Esophagus muscularis mucosa (tissue), 4 donors: ENCODE measurements around the gene PRELID3B. TPM values are rescaled to one million over a fixed set of nuclear protein-coding genes. Genes with fewer than 3 reads are reported as not detected.

ENCODE experiments used
- DNase-seq: peaks from one replicate; pipeline ENCODE4 v3.0.0-alpha.2; 2017; ENCODE audit errors: extremely low spot score
- H3K27ac ChIP-seq, 4 donors: fragments of 200-600 bp; sonication (generic); replicated peaks in 1 of 4; 1 replicate in 3 of 4; 2 replicates in 1 of 4; pipeline ENCODE4 v1.5.1; 2016 to 2019; ENCODE audit warnings: mild to moderate bottlenecking in 1 of 4
- H3K27me3 ChIP-seq, 4 donors: fragments of 200-600 bp; sonication (generic); one replicate each; pipeline versions ENCODE4 v1.5.1 to v1.6.0; 2016 to 2019
- H3K36me3 ChIP-seq, 4 donors: fragments of 200-600 bp; sonication (generic); one replicate each; pipeline ENCODE4 v1.5.1; 2016 to 2019
- H3K4me1 ChIP-seq, 4 donors: fragments of 200-600 bp; sonication (generic); one replicate each; pipeline ENCODE4 v1.5.1; 2016 to 2019
- H3K4me3 ChIP-seq, 4 donors: fragments of 200-600 bp; sonication (generic); 1 replicate in 2 of 4; 2 replicates in 2 of 4; pipeline ENCODE4 v1.5.1; 2016 to 2019; ENCODE audit warnings: mild to moderate bottlenecking in 4 of 4, moderate library complexity in 1 of 4
- H3K9me3 ChIP-seq, 4 donors: fragments of 200-600 bp; sonication (generic); 1 replicate in 3 of 4; 2 replicates in 1 of 4; pipeline ENCODE4 v1.5.1; 2016 to 2019
- CTCF ChIP-seq, 3 experiments: fragments of 200-600 bp in 2 of 3; fragments of 450-650 bp in 1 of 3; sonication (generic) in 2 of 3; IDR thresholded peaks; one replicate each; pipeline ENCODE4 v1.5.1; 2017 to 2019; ENCODE audit warnings: antibody characterized with exemption in 3 of 3, mild to moderate bottlenecking in 2 of 3, moderate library complexity in 1 of 3
- EP300 ChIP-seq: sonication (generic); formaldehyde crosslinking; IDR thresholded peaks from one replicate; pipeline ENCODE4 v1.6.1; 2017; ENCODE audit warnings: antibody characterized with exemption
- POLR2A ChIP-seq: fragments of 450-650 bp; IDR thresholded peaks from one replicate; pipeline ENCODE4 v1.6.1; 2017; ENCODE audit warnings: antibody characterized with exemption, moderate library complexity, mild to moderate bottlenecking, low read depth
- POLR2AphosphoS5 ChIP-seq, 2 donors: sonication (generic); formaldehyde crosslinking; IDR thresholded peaks; one replicate each; pipeline ENCODE4 v1.6.1; 2017; ENCODE audit warnings: antibody characterized with exemption in 2 of 2
- WGBS: methylation state at CpG from one replicate; pipeline ENCODE4 v1.1.5; 2018; 5-methylcytosine and 5-hydroxymethylcytosine counted together
- intact Hi-C: fragments of 100-400 bp; cut with DNase I; formaldehyde crosslinking; loops from one replicate; pipeline ENCODE4 v1.15.1; 2023
- total RNA-seq, 4 donors: library from RNA; depleted of rRNA; stranded (reverse); fragments of >200 nt; gene quantifications; one replicate each; pipeline versions ENCODE4 v1.1.0 to v1.2.1, GENCODE V29; 2016

Gene PRELID3B
- total RNA-seq, 4 donors from 2014 or later: 32.0 to 48.4 (median 36.6) TPM

GRCh38 chr20:59040667-59041066 is 1.9 kb downstream of the PRELID3B start:
- WGBS: 87% methylated on average over 5 of the region's 5 CpGs
- intact Hi-C loops: loop anchor here (5.0 kb wide), 1 partner anchor 153 kb away; no protein-coding TSS in a partner anchor
- Histone ChIP-seq H3K36me3 (peaks cover 19 to 36% (median 24%) of the 10 kb centered on the region in 4 donors), H3K9me3 (no peaks in the 10 kb centered on the region), H3K4me1 (peaks cover 32 to 41% (median 37%) of the 10 kb centered on the region in 4 donors), H3K4me3 (no peak overlapping the region), H3K27ac (no peak overlapping the region), H3K27me3 (no peaks in the 10 kb centered on the region)
- no peak for TF ChIP-seq POLR2AphosphoS5 (IDR thresholded peaks at IDR 0.05)
- no peak for TF ChIP-seq POLR2A
- TF ChIP-seq EP300: no peak
- TF ChIP-seq CTCF (IDR thresholded peaks at IDR 0.05): no peak
- DNase-seq: peak; percentile 37

GRCh38 chr20:59039233-59039632 is 3.4 kb downstream of the PRELID3B start:
- TF ChIP-seq POLR2AphosphoS5 (IDR thresholded peaks at IDR 0.05) (no peak), POLR2A (no peak), CTCF (IDR thresholded peaks at IDR 0.05) (no peak), EP300 (no peak)
- intact Hi-C loops: loop anchor here (10.0 kb wide), 1 partner anchor 734 kb away; the partner anchor contains the start of gene RAB22A
- H3K9me3 ChIP-seq: no peaks in the 10 kb centered on the region
- no peak for DNase-seq
- no peaks in the 10 kb centered on the region for H3K27me3 ChIP-seq
- H3K27ac ChIP-seq: no peak overlapping the region
- WGBS: 72% methylated on average over 1 of the region's 1 CpG
- H3K4me1 ChIP-seq: peaks cover 32 to 41% (median 37%) of the 10 kb centered on the region in 4 donors
- peaks cover 26 to 49% (median 38%) of the 10 kb centered on the region in 4 donors for H3K36me3 ChIP-seq
- no peak overlapping the region for H3K4me3 ChIP-seq

- Histone ChIP-seq H3K27ac (no peak overlapping the region), H3K36me3 (peaks cover 26 to 49% (median 42%) of the 10 kb centered on the region in 4 donors), H3K27me3 (no peaks in the 10 kb centered on the region), H3K4me3 (no peak overlapping the region), H3K4me1 (peaks cover 27 to 41% (median 33%) of the 10 kb centered on the region in 4 donors), H3K9me3 (no peaks in the 10 kb centered on the region)
- no peak for TF ChIP-seq CTCF (IDR thresholded peaks at IDR 0.05)
- TF ChIP-seq POLR2AphosphoS5 (IDR thresholded peaks at IDR 0.05): no peak
- TF ChIP-seq EP300: no peak
- no peak for TF ChIP-seq POLR2A
- intact Hi-C loops: loop anchor here (10.0 kb wide), 1 partner anchor 733 kb away; the partner anchor contains the start of gene RAB22A
- 89% methylated on average over 12 of the region's 12 CpGs for WGBS
- DNase-seq: peak; percentile 70
Observed at GRCh38 chr20:59037386-59037785, 5.2 kb downstream of the PRELID3B start.

GRCh38 chr20:59035381-59035780 is 7.2 kb downstream of the PRELID3B start:
- Histone ChIP-seq H3K9me3 (no peaks in the 10 kb centered on the region), H3K4me3 (no peak overlapping the region), H3K36me3 (peaks cover 26 to 49% (median 41%) of the 10 kb centered on the region in 4 donors), H3K27ac (no peak overlapping the region), H3K27me3 (no peaks in the 10 kb centered on the region), H3K4me1 (peaks cover 23 to 34% (median 30%) of the 10 kb centered on the region in 4 donors)
- DNase-seq: no peak
- TF ChIP-seq CTCF (IDR thresholded peaks at IDR 0.05): no peak
- no peak for TF ChIP-seq POLR2AphosphoS5 (IDR thresholded peaks at IDR 0.05)
- no peak for TF ChIP-seq POLR2A
- TF ChIP-seq EP300: no peak
- intact Hi-C loops: loop anchor here (10.0 kb wide), 1 partner anchor 731 kb away; the partner anchor contains the start of gene RAB22A
- 93% methylated on average over 3 of the region's 3 CpGs for WGBS
